GM18907 (cell line): ENCODE measurements around the gene PYGO1.
A peak's percentile ranks its signal among the peaks of the same experiment; 100 is the strongest.
"Not testable (repeated sequence)": the region's sequence is repeated elsewhere in the genome, so short reads cannot be mapped to it uniquely, and the experiment has no call there.

Experiments used
- ATAC-seq: cut with Tn5 transposase; IDR thresholded peaks from one replicate; pipeline ENCODE4 v1.9.1; 2021; ENCODE audit warnings: mild to moderate bottlenecking, moderate library complexity; ENCODE audit not compliant: unreplicated experiment

PYGO1 gene

DNA sequence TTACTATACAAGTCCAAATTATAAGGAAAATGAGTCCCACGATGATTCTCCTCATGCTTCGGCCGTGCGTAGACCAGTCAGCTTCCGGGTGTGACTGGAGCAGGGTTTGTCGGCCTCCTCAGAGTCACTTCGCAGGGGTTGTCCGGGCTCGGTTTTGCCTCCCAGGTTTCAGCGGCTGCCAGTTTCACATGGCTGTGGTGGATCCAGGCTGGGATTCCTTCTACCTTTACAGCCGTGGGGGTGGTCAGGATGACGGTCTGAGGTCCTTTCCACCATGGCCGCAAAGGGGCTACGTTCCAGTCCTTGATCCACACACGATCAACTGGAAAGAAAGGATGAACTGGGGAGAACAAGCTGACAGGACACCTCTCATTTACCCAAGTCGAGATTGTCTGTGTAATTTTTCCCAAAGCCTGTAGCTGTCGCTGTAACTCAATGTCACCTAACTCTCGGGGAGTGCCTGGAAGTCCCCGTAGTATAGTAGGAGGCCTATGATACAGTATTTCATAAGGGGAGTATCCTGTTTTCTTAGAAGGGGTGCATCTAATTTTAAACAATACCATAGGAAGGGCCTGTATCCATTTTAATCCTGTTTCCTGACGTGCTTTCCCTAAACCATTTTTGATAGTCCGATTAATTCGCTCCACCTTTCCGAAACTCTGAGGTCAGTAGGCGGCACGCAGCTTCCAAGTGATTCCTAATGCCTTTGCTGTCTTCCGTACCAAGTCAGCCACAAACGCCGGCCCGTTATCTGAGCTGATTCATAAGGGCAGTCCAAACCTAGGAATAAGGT is 74.3 kb downstream of the PYGO1 start:
- ATAC-seq: not testable (repeated sequence)

DNA sequence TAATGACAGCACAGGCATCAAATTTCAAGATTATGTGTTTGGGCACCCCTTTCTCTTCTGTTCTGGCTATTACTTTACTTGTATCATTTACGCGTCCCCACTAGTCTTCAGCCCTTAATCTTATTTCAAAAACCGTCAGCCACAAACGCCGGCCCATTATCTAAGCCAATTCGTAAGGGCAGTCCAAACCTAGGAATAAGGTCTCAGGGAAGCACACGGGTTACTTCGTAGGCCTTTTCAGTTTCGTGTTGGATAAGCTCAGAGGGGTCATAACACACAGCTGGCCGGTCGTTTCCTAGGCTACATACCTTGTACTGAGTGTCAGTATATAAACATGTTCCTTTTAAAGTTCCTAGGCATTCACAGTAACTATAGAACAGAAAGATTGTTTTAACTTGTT is 75.0 kb downstream of the PYGO1 start:
- no peak for ATAC-seq

DNA sequence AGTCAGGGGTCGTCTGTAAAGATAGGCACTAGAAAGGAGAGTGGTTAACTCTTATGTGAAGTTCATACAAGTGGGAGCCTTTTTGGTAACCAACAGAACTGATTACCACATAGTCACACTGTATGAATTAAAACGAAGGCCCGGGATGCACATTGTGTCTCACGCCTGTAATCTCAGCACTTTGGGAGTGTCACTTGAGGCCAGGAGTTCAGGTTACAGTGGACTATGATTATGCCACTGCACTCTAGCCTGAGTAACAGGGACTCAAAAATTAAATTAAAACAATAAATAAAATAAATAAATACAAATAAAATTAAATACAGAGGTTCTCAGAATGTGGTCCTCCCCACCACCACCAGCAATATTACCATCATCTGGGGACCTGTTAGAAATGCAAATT is 80.6 kb downstream of the PYGO1 start:
- ATAC-seq: no peak

GRCh38 chr15:55505407-55505806 is 82.7 kb downstream of the PYGO1 start:
- not testable (repeated sequence) for ATAC-seq

DNA sequence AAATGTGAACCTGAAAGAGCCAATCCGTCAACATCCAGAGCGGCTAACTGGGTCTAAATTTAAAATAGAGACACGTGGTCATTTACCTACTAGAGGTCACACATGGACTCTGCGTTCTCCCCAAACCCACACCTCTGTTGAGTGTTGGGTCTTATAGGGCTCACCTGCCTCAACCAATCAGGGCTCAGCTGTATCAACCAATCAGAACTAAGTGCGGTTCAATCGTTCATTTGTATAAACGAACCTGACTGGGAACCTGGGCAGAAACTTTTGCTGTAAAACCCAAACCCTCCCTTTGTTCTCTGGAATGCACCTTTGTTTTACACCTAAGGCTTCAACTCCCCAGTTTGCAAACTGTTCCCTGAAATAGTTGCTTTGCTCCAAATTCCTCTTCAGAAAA is 89.0 kb downstream of the PYGO1 start:
- ATAC-seq: no peak

- peak; percentile 100 for ATAC-seq
Observed at GRCh38 chr15:55498109-55498938, 89.8 kb downstream of the PYGO1 start.

DNA sequence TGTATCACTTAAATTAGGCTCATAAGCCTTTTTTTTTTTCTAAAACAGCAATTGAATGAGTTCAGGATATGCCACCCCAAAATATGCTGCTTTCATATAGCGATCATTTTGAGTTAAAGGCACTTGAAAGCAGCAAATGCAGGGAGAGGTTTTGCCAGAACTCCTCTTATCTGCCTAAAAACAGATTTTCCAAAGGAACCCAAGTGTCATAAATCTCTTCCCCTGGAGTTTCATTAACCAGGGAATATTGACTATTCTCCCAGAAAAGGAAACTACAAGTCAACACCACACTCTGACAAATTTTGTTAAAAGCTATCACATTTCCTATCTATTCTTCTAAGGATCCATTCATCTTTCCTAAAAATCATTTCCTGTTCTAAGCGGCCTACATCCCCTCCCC is 91.4 kb downstream of the PYGO1 start:
- no peak for ATAC-seq

DNA sequence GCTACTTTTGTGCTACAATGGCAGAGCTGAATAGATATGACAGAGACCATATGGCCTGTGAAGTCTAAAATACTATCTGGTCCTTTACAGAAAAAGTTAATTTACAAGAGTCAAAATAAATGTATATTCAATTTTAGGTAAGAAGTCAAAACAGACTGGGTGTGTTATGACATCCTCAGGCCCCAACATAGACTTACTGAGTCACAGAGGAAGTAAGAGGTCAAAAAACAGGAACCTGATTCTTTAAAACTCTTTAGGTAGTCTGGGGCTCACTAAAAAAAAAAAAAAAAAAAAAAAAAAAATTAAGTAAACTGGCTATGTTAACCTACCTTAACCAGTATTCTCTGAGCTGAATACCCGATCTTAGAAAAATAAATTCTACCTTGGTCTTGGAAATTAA is 93.2 kb downstream of the PYGO1 start:
- ATAC-seq: no peak

GRCh38 chr15:55488952-55489600 is 99.1 kb downstream of the PYGO1 start:
- ATAC-seq: not testable (repeated sequence)
